Measurements from ENCODE around the gene ZSWIM5. TPM values are rescaled to one million over a fixed set of nuclear protein-coding genes. Genes with fewer than 3 reads are reported as not detected.

Gene ZSWIM5
- total and polyA plus RNA-seq, 9 of the 15 experiments (the other 6 are each of a cell fraction or from before 2014, with no cell fraction given) = under 0.01 to 0.07 (median 0.03) TPM; not detected in 3

- H3K79me2 ChIP-seq (ENCODE audit: control insufficient read depth, insufficient read depth, low read length) = no peaks in the 10 kb centered on the region
- H3K9me1 ChIP-seq (ENCODE audit: control insufficient read depth, insufficient read depth, low read length) = no peaks in the 10 kb centered on the region
- DNase-seq (ENCODE audit: extremely low read depth in 1 of 4, low spot score in 3 of 4) (no peak), FAIRE-seq (no peak), ATAC-seq (no peak; the same call in 1 of the 3 replicates)
- no peak overlapping the region for H3K27ac ChIP-seq (ENCODE audit: extremely low read depth, low read depth, low read length)
- in situ Hi-C loops (cut with MboI) = no loop called here
- H3K4me3 ChIP-seq = no peak overlapping the region
- ChIA-PET POLR2A (interaction anchor here (0.6 to 1.5 kb wide), 3 partner anchors 15 to 834 kb away, joined by 3 to 5 read pairs (median 3); partner anchors contain the start of gene ZSWIM5), CTCF (ENCODE audit: low intra/inter-chr PET ratio) (interaction anchor here (0.7 kb wide), 1 partner anchor 13 kb away, joined by 3 read pairs; no protein-coding TSS in a partner anchor)
- peak overlapping the region in 1 of 2 experiments; percentile 70; a peak in 1 of 4 replicates for H3K9ac ChIP-seq (ENCODE audit: insufficient read depth in 1 of 2, low read depth in 2 of 2, low read length in 2 of 2)
- H4K20me1 ChIP-seq (replicated peaks; ENCODE audit: control insufficient read depth, insufficient read depth, low read length) = no peaks in the 10 kb centered on the region
- H3K4me2 ChIP-seq (ENCODE audit: insufficient read depth, low read length) = peak overlapping the region; percentile 50
- no TSS peak for BruUV-seq (replicated peaks)
- no peaks in the 10 kb centered on the region for H3K9me3 ChIP-seq (replicated peaks; ENCODE audit: control insufficient read depth, insufficient read depth, low read depth, low read length)
- H3K27me3 ChIP-seq (ENCODE audit: control insufficient read depth in 2 of 2, insufficient read depth in 2 of 2, low read length in 2 of 2) = no peaks in the 10 kb centered on the region
- WGBS (ENCODE audit: insufficient coverage, low coverage, missing lambda C conversion rate) = 35% methylated on average over 4 of the region's 4 CpGs
- peaks cover 4 to 7% of the 10 kb centered on the region in 2 experiments; a peak in 4 of 5 replicates for H3K4me1 ChIP-seq (replicated peaks in 1 of 2; ENCODE audit: control insufficient read depth in 2 of 2, insufficient read depth in 2 of 2, low read length in 2 of 2)
- no peaks in the 10 kb centered on the region for H3K36me3 ChIP-seq (ENCODE audit: control insufficient read depth, insufficient read depth, low read length)
- H2AFZ ChIP-seq (ENCODE audit: low read depth, low read length) = peak overlapping the region; percentile 71
- intact Hi-C loops (cut with micrococcal nuclease) = no loop called here
- TF ChIP-seq NONO (IDR thresholded peaks at IDR 0.05; ENCODE audit: low read depth in 2 of 2, low read length in 1 of 2) = no peak
- no peak for TF ChIP-seq HBP1 (CRISPR knock-in tag; IDR thresholded peaks at IDR 0.05)
- TF ChIP-seq ATF1 (CRISPR knock-in tag; IDR thresholded peaks at IDR 0.05) = no peak
- 0 out of 2 replicates have a peak, but pooled peaks have one; percentile 34 for TF ChIP-seq ATF1 (tag; IDR thresholded peaks at IDR 0.05)
- TF ChIP-seq HDAC2 (IDR thresholded peaks at IDR 0.05) = peak; percentile 79; the same call in 1 of the 2 replicates
- TF ChIP-seq MAFK (IDR thresholded peaks at IDR 0.05; ENCODE audit: low read length) = no peak
- no peak for TF ChIP-seq ZNF445 (CRISPR knock-in tag; IDR thresholded peaks at IDR 0.05; ENCODE audit: low read depth)
- TF ChIP-seq SMARCA5 (IDR thresholded peaks at IDR 0.05) = peak; percentile 58; the same call in 1 of the 2 replicates
- no peak for TF ChIP-seq ZNF311 (CRISPR knock-in tag; IDR thresholded peaks at IDR 0.05)
- no peak for TF ChIP-seq NCOA6 (IDR thresholded peaks at IDR 0.05)
- TF ChIP-seq ZNF668 (CRISPR knock-in tag; IDR thresholded peaks at IDR 0.05) = no peak
- TF ChIP-seq DMBX1 (CRISPR knock-in tag; IDR thresholded peaks at IDR 0.05; ENCODE audit: borderline replicate concordance) = no peak
- peak; percentile 91 for TF ChIP-seq RBM25 (IDR thresholded peaks at IDR 0.05; ENCODE audit: low read depth, low read length, severe bottlenecking)
- TF ChIP-seq FOXA3 (CRISPR knock-in tag; conservative IDR thresholded peaks at IDR 0.05 in 1 of 2, IDR thresholded peaks at IDR 0.05 in 1 of 2) = 0 out of 4 replicates have a peak, but pooled peaks of 1 of the 2 experiments have one; percentile 8
- no peak for TF ChIP-seq ZBTB26 (CRISPR knock-in tag; IDR thresholded peaks at IDR 0.05)
- no peak for TF ChIP-seq ZNF24 (IDR thresholded peaks at IDR 0.05)
- TF ChIP-seq ZNF436 (CRISPR knock-in tag; IDR thresholded peaks at IDR 0.05) = no peak
- no peak for TF ChIP-seq ZFPM2 (CRISPR knock-in tag; IDR thresholded peaks at IDR 0.05)
- TF ChIP-seq PTRF (tag; IDR thresholded peaks at IDR 0.05) = no peak
- no peak for TF ChIP-seq JUND (IDR thresholded peaks at IDR 0.05; ENCODE audit: borderline replicate concordance, low read depth, low read length)
- 0 out of 3 replicates have a peak, but pooled peaks have one; percentile 2 for TF ChIP-seq JUND (tag; IDR thresholded peaks at IDR 0.05; ENCODE audit: borderline replicate concordance, low read depth, low read length)
- TF ChIP-seq ZNF197 (CRISPR knock-in tag; IDR thresholded peaks at IDR 0.05; ENCODE audit: low read depth) = no peak
- TF ChIP-seq ZNF274 (IDR thresholded peaks at IDR 0.05; ENCODE audit: borderline replicate concordance, low read depth, low read length) = no peak
- TF ChIP-seq ZNF444 (CRISPR knock-in tag; IDR thresholded peaks at IDR 0.05) = no peak
These were observed 15.0 kb downstream of the ZSWIM5 start for GRCh38 chr1:45191418-45191783.
